Activated CD4-positive, alpha-beta T cell treated with anti-CD3 and anti-CD28 coated beads, Interleukin-2, amount 10 ng/mL, durations not matched to agents 24 days and 14 days (primary cell): Measurements from ENCODE around the gene SCYGR2. TPM values are rescaled to one million over a fixed set of nuclear protein-coding genes. Genes with fewer than 3 reads are reported as not detected.
"Not testable (repeated sequence)": the region's sequence is repeated elsewhere in the genome, so short reads cannot be mapped to it uniquely, and the experiment has no call there.

ENCODE experiments used
- DNase-seq: peaks from one replicate; pipeline ENCODE4 v3.0.0; 2022
- H3K27ac Mint-ChIP-seq: one replicate; pipeline ENCODE4 v1.8.0; 2022; ENCODE audit warnings: mild to moderate bottlenecking, mixed read lengths
- H3K27me3 Mint-ChIP-seq: one replicate; pipeline ENCODE4 v1.8.0; 2022; ENCODE audit warnings: mixed read lengths
- H3K36me3 Mint-ChIP-seq: one replicate; pipeline ENCODE4 v1.8.0; 2022; ENCODE audit warnings: low read depth, mild to moderate bottlenecking, mixed read lengths
- H3K4me1 Mint-ChIP-seq: one replicate; pipeline ENCODE4 v1.8.0; 2021; ENCODE audit warnings: mixed read lengths
- H3K4me3 Mint-ChIP-seq: one replicate; pipeline ENCODE4 v1.8.0; 2022; ENCODE audit warnings: mild to moderate bottlenecking, moderate library complexity, mixed read lengths
- H3K9me3 Mint-ChIP-seq: one replicate; pipeline ENCODE4 v1.8.0; 2021; ENCODE audit warnings: mixed read lengths
- intact Hi-C: fragments of 100-400 bp; cut with micrococcal nuclease; formaldehyde crosslinking; loops from one replicate; pipeline ENCODE4 v1.15.1; 2023
- total RNA-seq: library from RNA; stranded (reverse); gene quantifications from 2 replicates; pipeline ENCODE4 v1.2.3, GENCODE V29; 2022

The SCYGR2 gene
- total RNA-seq: not detected in 2 replicates

DNA sequence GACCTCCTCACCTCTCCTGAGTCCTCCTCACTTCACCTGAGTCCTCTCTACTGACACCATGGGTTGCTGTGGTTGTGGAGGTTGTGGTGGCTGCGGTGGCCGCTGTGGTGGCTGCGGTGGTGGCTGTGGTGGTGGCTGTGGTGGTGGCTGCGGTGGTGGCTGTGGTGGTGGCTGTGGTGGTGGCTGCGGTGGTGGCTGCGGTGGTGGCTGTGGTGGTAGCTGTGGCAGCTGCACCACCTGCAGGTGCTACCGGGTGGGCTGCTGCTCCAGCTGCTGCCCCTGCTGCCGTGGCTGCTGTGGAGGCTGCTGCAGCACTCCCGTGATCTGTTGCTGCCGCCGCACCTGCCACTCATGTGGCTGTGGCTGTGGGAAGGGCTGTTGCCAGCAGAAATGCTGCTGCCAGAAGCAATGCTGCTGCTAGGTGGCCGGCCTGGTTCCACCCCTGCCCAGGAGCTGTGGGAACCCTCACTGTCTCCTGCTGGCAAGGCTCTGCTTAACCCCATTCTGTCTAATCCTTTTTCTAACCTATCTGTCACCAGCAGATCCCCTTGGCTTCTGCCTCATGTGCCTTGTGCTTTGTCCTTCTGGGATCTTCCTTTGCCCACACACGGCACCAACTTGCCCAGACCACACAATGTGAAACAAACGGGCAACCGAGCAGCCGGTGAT is at the start of gene SCYGR2:
TSS of gene SCYGR2 (plus strand) at position 59 of the 669 bp plus-strand sequence. CDS start at position 59, 0 bp downstream.
- H3K27me3 Mint-ChIP-seq, H3K27ac Mint-ChIP-seq, H3K4me1 Mint-ChIP-seq, H3K36me3 Mint-ChIP-seq, DNase-seq, H3K4me3 Mint-ChIP-seq, H3K9me3 Mint-ChIP-seq, intact Hi-C loops: not testable (repeated sequence)

DNA sequence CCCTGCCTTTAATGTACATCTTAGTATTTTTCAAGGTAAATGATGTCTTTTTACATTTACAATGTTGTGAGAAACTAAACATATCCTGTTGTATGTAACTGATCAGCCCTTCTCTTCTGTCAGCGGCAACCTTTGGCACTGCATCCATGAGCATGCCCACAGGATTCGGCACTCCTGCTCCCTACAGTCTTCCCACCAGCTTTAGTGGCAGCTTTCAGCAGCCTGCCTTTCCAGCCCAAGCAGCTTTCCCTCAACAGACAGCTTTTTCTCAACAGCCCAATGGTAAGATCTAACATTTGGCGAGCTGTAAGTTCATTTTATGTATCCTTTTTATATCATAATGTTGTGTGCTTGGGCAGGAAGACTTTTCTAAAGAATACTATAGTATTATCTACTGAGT is 46.9 kb upstream of the SCYGR2 start:
- Mint-ChIP-seq H3K27ac (no peak overlapping the region), H3K27me3 (no peaks in the 10 kb centered on the region), H3K36me3 (peaks cover 44% of the 10 kb centered on the region), H3K4me1 (no peaks in the 10 kb centered on the region), H3K4me3 (no peak overlapping the region), H3K9me3 (no peaks in the 10 kb centered on the region)
- intact Hi-C loops: no loop called here
- DNase-seq: no peak

DNA sequence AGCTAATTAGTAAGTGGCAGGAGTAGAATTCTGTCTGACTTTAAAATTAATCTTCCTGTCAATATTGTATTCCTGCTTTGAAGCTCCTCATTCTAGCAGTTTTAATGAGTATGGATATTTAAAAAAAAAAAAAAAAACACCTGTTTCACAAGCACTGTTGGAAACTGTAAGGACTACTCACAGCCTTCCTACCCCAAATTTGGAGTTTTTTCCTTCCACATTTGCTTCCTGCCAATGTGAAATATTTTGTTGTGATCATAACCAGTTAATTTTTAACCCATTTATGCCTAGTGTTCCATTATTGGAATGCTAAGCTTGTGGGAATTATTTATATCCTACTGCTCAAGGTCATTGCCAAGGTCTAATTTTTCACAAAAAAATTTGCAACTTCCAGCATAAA is 36.1 kb upstream of the SCYGR2 start:
- DNase-seq: no peak
- H3K27me3 Mint-ChIP-seq: no peaks in the 10 kb centered on the region
- H3K4me3 Mint-ChIP-seq: no peak overlapping the region
- no peaks in the 10 kb centered on the region for H3K4me1 Mint-ChIP-seq
- peaks cover 15% of the 10 kb centered on the region for H3K36me3 Mint-ChIP-seq
- intact Hi-C loops: no loop called here
- H3K27ac Mint-ChIP-seq: no peak overlapping the region
- no peaks in the 10 kb centered on the region for H3K9me3 Mint-ChIP-seq

GRCh38 chr2:227565080-227565479 is 33.6 kb upstream of the SCYGR2 start:
- Mint-ChIP-seq H3K4me1 (no peaks in the 10 kb centered on the region), H3K27me3 (no peaks in the 10 kb centered on the region), H3K9me3 (no peaks in the 10 kb centered on the region), H3K36me3 (peaks cover 5% of the 10 kb centered on the region), H3K4me3 (no peak overlapping the region), H3K27ac (no peak overlapping the region)
- no peak for DNase-seq
- intact Hi-C loops: no loop called here

DNA sequence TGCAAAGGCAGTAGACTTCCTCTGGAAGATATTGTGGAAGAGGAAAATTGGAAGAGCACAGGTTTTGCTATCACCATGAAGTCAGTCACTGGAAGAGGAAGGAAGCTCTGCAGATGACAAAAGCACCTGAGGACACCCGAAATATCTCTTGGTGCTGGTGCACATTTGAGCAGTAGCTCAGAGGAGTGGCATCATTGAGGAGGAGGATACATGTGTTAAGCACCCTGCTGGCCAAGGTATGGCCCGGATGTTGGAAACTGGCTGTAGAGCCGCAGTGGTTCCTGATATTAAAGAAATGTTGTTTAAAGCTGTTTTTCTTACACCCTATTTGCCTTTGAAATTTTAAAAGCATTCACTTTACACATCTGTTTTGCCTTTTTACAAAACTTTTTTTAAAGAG is 32.7 kb upstream of the SCYGR2 start:
- intact Hi-C loops: no loop called here
- no peaks in the 10 kb centered on the region for H3K9me3 Mint-ChIP-seq
- no peak overlapping the region for H3K27ac Mint-ChIP-seq
- H3K27me3 Mint-ChIP-seq: no peaks in the 10 kb centered on the region
- peaks cover 5% of the 10 kb centered on the region for H3K36me3 Mint-ChIP-seq
- DNase-seq: no peak
- H3K4me3 Mint-ChIP-seq: no peak overlapping the region
- no peaks in the 10 kb centered on the region for H3K4me1 Mint-ChIP-seq

- Mint-ChIP-seq H3K36me3 (peaks cover 4% of the 10 kb centered on the region), H3K4me1 (no peaks in the 10 kb centered on the region), H3K9me3 (no peaks in the 10 kb centered on the region), H3K27me3 (peaks cover 2% of the 10 kb centered on the region), H3K4me3 (no peak overlapping the region), H3K27ac (no peak overlapping the region)
- intact Hi-C loops: no loop called here
- DNase-seq: no peak
Observed at GRCh38 chr2:227568852-227569169, 29.9 kb upstream of the SCYGR2 start.

DNA sequence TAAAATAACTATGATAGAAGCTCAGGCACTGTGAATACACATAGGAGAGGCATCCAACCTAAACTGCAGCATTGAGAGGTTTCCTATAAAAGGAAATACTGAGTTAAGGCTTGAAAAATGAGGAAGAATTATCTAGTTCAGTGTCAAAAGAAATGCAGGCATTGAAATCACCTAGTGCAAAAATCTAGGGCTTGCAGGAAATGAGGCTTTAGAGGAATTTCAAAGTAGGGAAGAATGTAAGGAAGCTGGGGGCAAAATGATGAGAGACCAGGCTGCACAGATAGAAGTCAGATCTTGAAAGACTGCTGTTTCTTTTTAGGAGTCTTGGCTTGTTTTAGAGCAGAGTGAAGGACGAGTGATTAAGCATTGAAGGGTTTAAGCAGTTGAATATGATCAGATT is 28.1 kb upstream of the SCYGR2 start:
- Mint-ChIP-seq H3K9me3 (no peaks in the 10 kb centered on the region), H3K4me1 (no peaks in the 10 kb centered on the region), H3K36me3 (peaks cover 4% of the 10 kb centered on the region), H3K27me3 (peaks cover 2% of the 10 kb centered on the region), H3K27ac (no peak overlapping the region), H3K4me3 (no peak overlapping the region)
- no peak for DNase-seq
- intact Hi-C loops: no loop called here

GRCh38 chr2:227576110-227576509 is 22.6 kb upstream of the SCYGR2 start:
- Mint-ChIP-seq H3K27me3 (peaks cover 11% of the 10 kb centered on the region), H3K4me3 (no peak overlapping the region), H3K27ac (no peak overlapping the region), H3K4me1 (no peaks in the 10 kb centered on the region), H3K9me3 (no peaks in the 10 kb centered on the region), H3K36me3 (no peaks in the 10 kb centered on the region)
- intact Hi-C loops: no loop called here
- no peak for DNase-seq

GRCh38 chr2:227576812-227577211 is 21.9 kb upstream of the SCYGR2 start:
- Mint-ChIP-seq H3K9me3 (no peaks in the 10 kb centered on the region), H3K4me3 (no peak overlapping the region), H3K36me3 (no peaks in the 10 kb centered on the region), H3K4me1 (no peaks in the 10 kb centered on the region), H3K27ac (no peak overlapping the region), H3K27me3 (peaks cover 11% of the 10 kb centered on the region)
- intact Hi-C loops: no loop called here
- no peak for DNase-seq

DNA sequence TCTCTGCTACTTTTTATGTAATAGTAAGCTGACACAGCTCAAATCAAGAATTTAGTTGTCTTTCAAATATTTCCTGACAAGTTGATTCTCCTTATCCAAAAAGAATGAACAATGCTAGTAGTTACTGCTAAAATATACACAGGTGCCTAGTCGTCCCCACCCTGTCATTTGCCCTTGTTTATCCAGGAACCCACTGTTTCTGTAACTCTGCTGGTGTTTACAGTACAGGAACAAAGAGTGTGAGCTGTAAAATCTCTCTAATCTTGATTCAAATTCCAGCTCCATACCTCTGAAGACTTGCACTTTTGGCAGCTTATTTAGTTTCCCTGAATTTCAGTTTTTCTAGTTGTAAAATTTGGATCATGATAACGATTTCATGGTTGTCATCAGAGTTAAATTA is 21.1 kb upstream of the SCYGR2 start:
- Mint-ChIP-seq H3K4me3 (no peak overlapping the region), H3K27me3 (peaks cover 11% of the 10 kb centered on the region), H3K4me1 (no peaks in the 10 kb centered on the region), H3K9me3 (no peaks in the 10 kb centered on the region), H3K36me3 (no peaks in the 10 kb centered on the region), H3K27ac (no peak overlapping the region)
- intact Hi-C loops: no loop called here
- no peak for DNase-seq

GRCh38 chr2:227578642-227579041 is 20.1 kb upstream of the SCYGR2 start:
- no peak overlapping the region for H3K4me3 Mint-ChIP-seq
- no peak overlapping the region for H3K27ac Mint-ChIP-seq
- H3K4me1 Mint-ChIP-seq: no peaks in the 10 kb centered on the region
- H3K27me3 Mint-ChIP-seq: peaks cover 9% of the 10 kb centered on the region
- H3K9me3 Mint-ChIP-seq: no peaks in the 10 kb centered on the region
- no peak for DNase-seq
- H3K36me3 Mint-ChIP-seq: no peaks in the 10 kb centered on the region
- intact Hi-C loops: no loop called here

GRCh38 chr2:227579791-227580190 is 18.9 kb upstream of the SCYGR2 start:
- no peaks in the 10 kb centered on the region for H3K9me3 Mint-ChIP-seq
- H3K4me3 Mint-ChIP-seq: no peak overlapping the region
- H3K4me1 Mint-ChIP-seq: no peaks in the 10 kb centered on the region
- intact Hi-C loops: no loop called here
- no peaks in the 10 kb centered on the region for H3K36me3 Mint-ChIP-seq
- H3K27ac Mint-ChIP-seq: no peak overlapping the region
- H3K27me3 Mint-ChIP-seq: peaks cover 9% of the 10 kb centered on the region
- DNase-seq: no peak

DNA sequence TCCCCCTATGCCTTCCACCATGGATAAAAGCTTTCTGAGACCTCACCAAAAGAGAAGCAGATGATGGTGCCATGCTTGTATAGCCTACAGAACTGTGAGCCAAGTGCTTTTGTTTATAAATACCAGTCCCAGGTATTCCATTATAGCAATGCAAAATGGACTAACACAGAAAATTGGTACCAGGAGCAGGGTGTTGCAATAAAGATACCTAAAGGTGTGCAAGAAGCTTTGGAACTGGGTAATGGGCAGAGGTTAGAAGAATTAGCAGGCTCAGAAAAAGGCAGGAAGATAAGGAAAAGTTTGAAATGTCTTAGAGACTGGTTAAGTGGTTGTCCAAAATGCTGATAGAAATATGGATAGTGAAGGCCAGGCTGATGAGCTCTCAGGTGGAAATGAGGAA is 16.3 kb upstream of the SCYGR2 start:
- intact Hi-C loops: no loop called here
- Mint-ChIP-seq H3K9me3 (no peaks in the 10 kb centered on the region), H3K27ac (no peak overlapping the region), H3K4me3 (no peak overlapping the region), H3K36me3 (no peaks in the 10 kb centered on the region), H3K4me1 (no peaks in the 10 kb centered on the region), H3K27me3 (peaks cover 6% of the 10 kb centered on the region)
- DNase-seq: no peak

- Mint-ChIP-seq H3K27me3 (peaks cover 17% of the 10 kb centered on the region), H3K27ac (no peak overlapping the region), H3K4me3 (no peak overlapping the region), H3K4me1 (peaks cover 8% of the 10 kb centered on the region), H3K9me3 (peaks cover 9% of the 10 kb centered on the region), H3K36me3 (no peaks in the 10 kb centered on the region)
- intact Hi-C loops: no loop called here
- no peak for DNase-seq
Observed at GRCh38 chr2:227592694-227593387, 5.9 kb upstream of the SCYGR2 start.

- no peak for DNase-seq
- intact Hi-C loops: no loop called here
- no peaks in the 10 kb centered on the region for H3K36me3 Mint-ChIP-seq
- H3K9me3 Mint-ChIP-seq: no peaks in the 10 kb centered on the region
- no peak overlapping the region for H3K4me3 Mint-ChIP-seq
- no peak overlapping the region for H3K27ac Mint-ChIP-seq
- H3K4me1 Mint-ChIP-seq: peaks cover 8% of the 10 kb centered on the region
- peaks cover 11% of the 10 kb centered on the region for H3K27me3 Mint-ChIP-seq
Observed at GRCh38 chr2:227595797-227596196, 2.9 kb upstream of the SCYGR2 start.
